ENCODE results near the gene BCAS3.

BCAS3 gene

DNA sequence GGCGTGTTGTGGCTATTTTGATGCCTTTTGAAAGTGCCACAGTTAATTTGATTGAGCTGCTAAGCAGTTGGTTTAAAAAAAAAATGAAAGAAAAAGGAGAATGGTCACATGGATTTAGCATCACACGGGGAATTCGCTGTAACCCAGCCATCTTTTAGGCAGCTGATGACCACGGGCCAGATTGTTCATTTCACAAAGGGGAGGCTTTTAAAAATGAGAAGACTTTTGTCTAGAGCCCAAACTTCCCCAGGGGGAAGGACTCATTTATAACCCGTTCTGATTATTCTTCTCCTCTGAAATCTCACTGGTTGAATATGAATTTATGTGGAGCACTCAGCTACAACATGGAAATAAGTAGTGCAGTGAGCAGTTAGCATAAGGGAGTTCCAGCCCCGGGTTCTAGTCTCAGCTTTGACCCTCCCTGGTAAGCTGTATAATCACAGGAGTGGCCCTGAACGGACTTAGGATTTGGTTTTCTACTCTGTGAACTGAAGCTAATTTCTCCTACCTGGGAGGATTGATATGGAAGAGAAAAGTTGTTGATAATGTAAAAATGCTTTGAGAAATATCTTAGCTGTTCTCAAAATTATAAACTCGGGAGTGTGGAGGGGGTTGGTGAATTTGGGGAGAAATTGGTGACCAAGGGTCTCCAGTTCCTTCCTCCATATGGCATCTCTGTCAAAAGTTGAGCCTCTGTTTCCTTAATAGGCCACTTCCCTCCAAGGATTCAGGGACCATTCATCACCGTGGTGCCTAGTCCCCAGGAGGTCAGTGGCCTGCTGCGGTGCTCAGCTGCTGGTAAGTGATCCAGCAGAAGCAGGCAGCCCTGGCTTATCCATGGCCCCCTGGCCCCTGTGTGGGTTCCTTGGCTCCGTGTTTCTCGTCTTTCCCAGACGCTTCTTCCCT, 645.6 kb downstream of the BCAS3 start:
- no peak for DNase-seq (ENCODE audit: low read depth)

- DNase-seq (ENCODE audit: low read depth), result no peak
These were observed 646.5 kb downstream of the BCAS3 start for GRCh38 chr17:61323909-61324868.

- DNase-seq (ENCODE audit: low read depth), result no peak
These were observed 647.3 kb downstream of the BCAS3 start for GRCh38 chr17:61324950-61325349.

- no peak for DNase-seq (ENCODE audit: low read depth)
These were observed 647.9 kb downstream of the BCAS3 start for GRCh38 chr17:61325382-61326073.

DNA sequence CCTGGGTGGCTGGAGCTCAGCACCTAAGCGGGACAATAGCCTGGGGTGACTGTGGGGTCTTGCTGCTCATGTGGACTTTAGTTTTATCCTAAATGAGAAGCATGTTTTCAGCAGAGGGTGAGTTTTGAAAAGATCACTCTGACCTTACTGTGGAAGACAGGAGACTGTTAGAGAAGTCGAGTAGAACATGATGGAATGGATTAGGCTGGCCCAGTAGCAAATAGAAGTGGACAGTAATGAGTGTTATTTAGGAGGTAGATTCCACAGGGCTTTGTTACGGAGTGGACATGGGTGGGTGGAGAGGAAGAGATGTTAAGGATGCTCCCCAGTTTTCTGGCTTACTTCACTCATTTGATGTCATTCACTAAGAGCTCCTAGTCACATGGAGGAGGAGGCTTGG, 648.7 kb downstream of the BCAS3 start:
- DNase-seq (ENCODE audit: low read depth), result no peak

GRCh38 chr17:61328351-61328750, 650.7 kb downstream of the BCAS3 start:
- DNase-seq (ENCODE audit: low read depth), result no peak

- DNase-seq (ENCODE audit: low read depth), result no peak
These were observed 652.8 kb downstream of the BCAS3 start for GRCh38 chr17:61330174-61331150.

GRCh38 chr17:61331178-61331577, 653.5 kb downstream of the BCAS3 start:
- DNase-seq (ENCODE audit: low read depth), result no peak

GRCh38 chr17:61331886-61332285, 654.2 kb downstream of the BCAS3 start:
- DNase-seq (ENCODE audit: low read depth), result no peak

DNA sequence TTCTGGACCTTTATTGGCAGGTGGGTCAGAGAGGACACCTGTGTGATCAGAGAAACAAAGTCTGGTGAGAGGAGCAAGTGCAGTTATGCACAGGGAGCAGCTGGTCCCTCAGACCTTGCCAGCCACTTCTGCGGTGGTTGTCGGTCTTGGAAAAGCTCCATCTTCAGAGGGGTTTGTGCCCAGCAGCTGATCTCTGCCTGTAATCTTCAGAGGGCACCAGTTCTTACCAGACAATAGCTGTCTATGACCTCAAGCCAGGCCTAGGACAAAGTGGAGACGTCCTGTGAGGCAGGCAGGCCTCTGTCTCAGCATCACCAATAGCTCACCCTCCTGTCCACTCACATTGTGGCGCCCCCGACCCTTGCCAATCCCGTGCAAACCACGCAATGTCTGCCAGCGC, 655.5 kb downstream of the BCAS3 start:
- no peak for DNase-seq (ENCODE audit: low read depth)

- DNase-seq (ENCODE audit: low read depth), result no peak
These were observed 657.0 kb downstream of the BCAS3 start for GRCh38 chr17:61334673-61335072.

DNA sequence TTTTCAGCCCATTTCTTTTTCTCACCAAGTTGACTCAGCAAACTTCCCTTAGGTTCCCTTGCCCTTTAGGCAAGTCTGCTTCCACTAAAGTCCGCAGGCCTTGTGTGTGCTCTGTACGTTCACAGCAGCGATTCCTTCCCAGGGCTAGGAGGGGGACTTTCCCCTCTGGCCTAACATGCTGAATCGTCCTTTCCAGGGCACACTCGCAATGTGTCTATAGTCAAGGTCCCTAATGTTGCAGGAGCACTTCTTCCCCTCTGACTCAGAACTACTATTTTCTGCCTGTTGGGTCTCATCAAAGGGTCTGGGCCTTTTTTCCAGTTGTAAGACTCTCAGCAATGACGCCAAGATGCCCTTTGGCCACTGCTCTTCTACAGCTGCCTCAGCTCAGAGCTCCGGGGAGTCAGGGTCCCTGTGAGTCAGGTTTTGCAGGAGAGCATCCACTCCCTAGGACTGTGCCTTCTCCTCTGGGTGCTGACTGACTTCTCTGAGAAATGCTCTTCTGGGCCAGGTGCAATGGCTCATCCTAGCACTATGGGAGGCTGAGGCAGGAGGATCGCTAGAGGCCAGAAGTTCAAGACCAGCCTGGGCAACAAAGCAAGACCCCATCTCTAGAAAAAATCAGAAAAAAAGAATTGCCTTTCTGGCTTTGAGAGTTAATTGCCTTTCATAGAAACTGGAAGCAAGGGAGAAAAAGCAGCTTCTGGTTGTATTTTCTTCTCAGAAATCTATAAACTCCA, 657.6 kb downstream of the BCAS3 start:
- DNase-seq (ENCODE audit: low read depth), result no peak

DNA sequence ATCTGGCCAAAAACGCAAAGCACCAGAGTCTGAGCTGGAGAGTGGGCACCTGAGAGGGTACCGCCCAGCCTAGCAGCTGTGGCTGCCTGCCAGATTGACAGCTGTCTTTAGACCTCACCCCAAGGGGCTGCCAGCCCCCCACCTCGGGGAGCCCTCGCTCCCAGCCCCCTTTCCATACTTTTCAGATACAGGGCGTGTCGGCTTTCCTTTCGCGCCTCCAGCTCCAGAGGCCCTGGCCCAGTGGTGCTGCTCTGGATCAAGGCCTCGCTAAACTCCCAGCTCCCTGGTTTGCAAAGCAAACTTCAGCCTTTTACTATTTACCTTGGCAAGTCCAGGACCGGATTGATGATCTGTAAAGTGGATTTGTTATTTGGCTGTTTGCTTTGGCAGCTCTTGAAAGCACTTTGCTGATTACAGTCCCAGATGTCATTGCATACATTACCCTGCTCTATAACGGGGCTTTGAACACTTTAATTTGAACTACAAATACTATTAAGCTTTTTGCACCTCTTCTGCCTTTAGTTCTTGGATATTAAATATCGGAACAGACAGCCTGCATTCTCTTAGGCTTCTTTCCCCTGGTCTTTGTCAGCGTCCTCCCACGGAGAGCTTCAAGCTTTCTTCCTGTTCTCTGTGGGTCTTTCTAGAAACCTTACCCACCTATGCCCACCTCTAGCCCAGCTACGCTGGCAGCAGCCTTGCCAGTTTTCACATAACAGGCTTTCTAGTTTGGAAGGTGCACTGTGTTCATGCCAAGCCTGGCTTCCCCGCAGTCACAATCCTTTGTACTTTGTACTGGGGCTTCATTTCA, 658.4 kb downstream of the BCAS3 start:
- no peak for DNase-seq (ENCODE audit: low read depth)

DNA sequence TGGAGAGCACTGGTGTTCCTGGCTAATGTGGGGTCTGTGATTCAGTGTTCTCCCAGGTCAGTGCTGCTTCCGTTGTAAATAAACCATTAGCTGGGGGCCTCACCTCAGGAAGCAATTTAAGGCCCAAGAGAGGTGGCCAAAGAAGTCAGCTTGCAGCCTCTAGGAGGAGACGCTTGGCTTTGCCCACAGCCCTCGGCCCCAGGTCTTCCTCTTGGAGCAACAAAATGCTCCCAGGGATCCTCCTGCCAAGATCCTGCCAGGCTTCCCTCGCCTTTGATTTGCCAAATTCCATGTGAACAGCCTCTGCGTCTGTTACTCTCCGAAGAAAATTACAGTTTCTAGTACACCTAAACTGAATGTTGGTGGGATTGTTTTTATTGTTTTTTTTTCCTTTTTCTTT, 659.6 kb downstream of the BCAS3 start:
- DNase-seq (ENCODE audit: low read depth), result no peak

DNA sequence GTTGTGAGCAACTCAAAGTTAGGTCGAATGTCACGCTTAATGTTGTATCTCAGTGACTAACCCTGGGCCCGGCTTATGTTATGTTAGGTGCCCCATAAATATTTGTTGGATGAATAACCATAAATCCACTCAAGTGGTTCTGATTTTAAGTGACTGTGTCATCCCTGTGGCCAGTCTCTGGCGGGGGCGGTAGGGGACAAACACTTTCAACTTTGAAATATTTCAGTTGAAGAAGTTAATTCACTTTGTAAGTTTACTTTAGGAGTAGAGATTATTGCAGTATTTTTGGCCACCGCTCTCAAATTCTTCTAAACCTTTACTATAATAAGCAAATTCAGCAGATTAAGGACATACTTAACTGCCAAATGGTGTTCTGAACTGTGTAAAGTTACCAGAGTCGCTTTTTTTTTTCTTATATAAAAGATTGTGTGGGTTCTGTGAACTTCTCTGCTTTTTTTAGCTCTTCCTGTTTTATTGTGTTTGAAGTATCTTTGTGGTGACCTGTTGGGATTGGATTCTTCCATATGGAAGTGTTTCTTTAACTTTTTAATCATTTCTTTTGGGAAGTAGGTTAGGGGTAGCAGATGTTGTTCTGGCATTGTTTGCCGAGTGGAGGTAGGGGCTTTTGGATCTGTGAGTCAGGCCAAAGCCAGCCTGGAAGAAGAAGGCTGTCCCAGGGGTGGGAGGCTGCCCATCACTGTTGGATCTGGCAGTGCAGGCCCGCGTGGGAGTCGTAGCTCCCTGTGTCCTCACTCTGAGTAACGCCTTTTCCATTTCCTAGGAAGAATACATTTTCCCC, 660.5 kb downstream of the BCAS3 start:
- DNase-seq (ENCODE audit: low read depth), result no peak

DNA sequence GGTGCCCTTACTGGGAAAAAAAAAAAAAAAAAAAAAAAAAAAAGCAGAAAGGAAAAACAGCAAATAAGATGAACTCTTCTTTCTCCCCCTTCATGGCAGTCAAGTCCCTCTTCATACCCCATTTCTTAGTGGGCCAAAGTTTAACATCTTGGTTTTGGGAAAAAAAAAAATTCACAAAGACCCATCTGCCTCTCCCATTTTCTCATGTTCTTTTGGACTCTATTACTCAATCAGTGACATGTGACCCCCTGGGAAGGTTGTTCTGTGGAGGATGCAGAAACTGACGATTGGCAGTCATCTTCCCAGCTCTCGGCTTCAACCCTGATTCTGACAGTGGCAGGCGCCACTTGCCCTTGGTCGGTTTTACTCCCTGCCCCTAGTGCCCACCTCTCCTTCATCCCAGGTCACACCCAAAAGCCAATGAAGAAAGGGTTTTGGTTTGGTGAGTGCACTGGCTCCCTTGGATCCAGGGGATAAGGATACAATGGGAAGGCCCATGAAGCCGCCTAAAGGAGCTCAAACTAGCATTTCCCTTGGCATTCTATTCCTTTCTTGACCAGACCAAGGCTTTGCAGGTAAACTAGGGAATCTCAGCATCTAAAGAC, 661.3 kb downstream of the BCAS3 start:
- DNase-seq (ENCODE audit: low read depth), result no peak

- no peak for DNase-seq (ENCODE audit: low read depth)
These were observed 663.0 kb downstream of the BCAS3 start for GRCh38 chr17:61340431-61341209.
